RKO (cell line): Measurements from ENCODE around the gene KCNIP1.

Experiments
- DNase-seq: peaks from one replicate; pipeline ENCODE4 v3.0.0-alpha.2; 2016; ENCODE audit warnings: low spot score

KCNIP1 gene

GRCh38 chr5:170782438-170782837 is 278.6 kb downstream of the KCNIP1 start:
- DNase-seq, result no peak

- DNase-seq, result no peak
Measured at GRCh38 chr5:170783498-170784247, 279.9 kb downstream of the KCNIP1 start, which contains the start of gene GABRP. TSS of gene GABRP (plus strand) at chr5:170783725. CDS start at chr5:170788616, 4,891 bp downstream.

- DNase-seq, result no peak
Measured at GRCh38 chr5:170785416-170785815, 281.6 kb downstream of the KCNIP1 start.
